Raji (cell line): ENCODE data around the gene CCBE1.

Experiments
- POLR2A ChIP-seq: IDR thresholded peaks from 2 replicates; pipeline ENCODE4 v1.6.1; 2011; ENCODE audit warnings: low read depth, low read length, control low read depth; ENCODE audit not compliant: insufficient read depth

Gene CCBE1

GRCh38 chr18:59562751-59563150, 134.5 kb downstream of the CCBE1 start:
- TF ChIP-seq POLR2A: no peak

GRCh38 chr18:59561612-59562011, 135.6 kb downstream of the CCBE1 start:
- TF ChIP-seq POLR2A: no peak

GRCh38 chr18:59560556-59560955, 136.7 kb downstream of the CCBE1 start:
- TF ChIP-seq POLR2A: no peak

GRCh38 chr18:59559528-59559927, 137.7 kb downstream of the CCBE1 start:
- TF ChIP-seq POLR2A: no peak

DNA sequence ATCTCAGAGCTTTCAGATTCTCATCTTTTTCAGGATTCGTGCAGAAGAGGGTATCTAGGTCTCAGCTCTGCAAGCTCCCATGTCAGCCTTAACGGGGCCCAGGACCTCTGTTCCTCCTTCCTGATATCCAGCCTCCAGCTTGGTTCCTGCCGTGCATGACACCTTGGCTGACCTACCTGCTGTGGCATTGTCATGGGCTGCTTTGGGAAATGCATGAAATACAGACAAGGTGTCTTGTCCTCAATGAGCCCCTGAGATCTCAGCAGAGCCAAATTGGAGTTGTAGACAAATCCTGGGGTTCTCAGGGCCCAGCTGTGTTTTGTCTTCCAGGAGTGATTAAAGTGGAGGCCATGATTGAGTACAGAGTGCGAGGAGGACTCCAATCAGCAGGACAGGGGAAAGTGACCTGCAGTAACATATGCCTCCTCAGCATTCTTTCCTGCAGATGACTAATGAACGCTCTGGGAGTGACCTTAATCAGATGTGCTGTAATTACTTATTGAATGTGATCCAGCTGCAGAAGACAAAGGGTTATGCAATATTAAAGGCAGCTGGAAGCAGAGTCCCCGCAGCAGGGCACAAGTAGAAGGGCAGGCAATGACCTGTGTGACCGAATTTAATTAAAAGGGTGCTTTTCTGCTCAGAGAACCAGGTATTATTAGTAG, 141.1 kb downstream of the CCBE1 start:
- TF ChIP-seq POLR2A: no peak

DNA sequence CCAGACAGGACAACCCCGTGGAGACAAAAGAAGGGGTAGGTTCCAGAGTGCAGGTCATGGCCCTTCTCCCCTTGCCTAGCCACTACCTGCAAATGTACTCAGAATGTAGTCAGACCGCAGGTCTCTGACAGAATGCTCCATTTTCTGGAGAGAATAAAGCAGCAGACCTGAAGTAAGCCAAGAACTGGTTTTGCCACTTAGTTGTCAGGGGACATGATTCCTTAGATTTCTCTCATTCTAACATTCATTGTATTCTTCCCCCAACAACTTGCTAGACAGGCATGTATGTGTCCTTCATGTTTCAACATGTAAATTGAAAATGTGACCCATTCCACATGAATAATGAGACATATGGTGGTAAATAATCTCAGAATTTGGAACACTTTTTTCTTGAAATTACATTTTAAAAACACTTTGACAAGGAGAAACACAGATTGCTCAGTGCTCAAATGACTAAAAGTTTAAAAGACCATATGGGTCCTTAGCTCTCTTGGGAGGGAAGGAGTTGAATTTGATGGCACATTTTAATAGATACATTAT, 142.4 kb downstream of the CCBE1 start:
- no peak for TF ChIP-seq POLR2A

DNA sequence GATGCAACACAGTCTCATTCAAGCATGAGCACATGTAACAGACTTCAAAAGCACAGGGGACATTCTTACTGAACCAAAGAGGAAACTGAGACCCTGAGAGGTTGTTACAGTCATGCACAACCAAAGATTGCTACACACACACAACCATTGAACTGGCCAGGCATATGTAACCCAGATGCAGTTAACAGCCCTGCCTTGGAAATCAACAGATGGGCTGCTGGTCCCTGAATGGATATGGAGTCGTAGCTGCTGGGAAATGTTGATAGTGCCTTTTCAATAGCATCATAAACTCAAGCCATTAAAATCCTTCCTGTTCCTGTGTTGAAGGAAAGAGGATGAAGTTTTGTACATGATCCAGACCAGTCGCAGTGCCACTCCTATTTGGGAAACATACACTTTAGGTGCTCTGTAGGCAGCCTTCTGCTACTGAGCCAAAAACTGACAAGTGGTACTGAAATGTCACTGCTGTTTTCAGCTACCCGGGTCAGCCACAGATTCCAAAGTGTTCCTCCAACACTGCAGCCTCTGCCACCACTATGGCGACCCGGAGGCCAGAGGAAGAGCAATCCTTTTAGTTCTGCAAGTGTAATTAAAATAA, 143.9 kb downstream of the CCBE1 start:
- no peak for TF ChIP-seq POLR2A

GRCh38 chr18:59551902-59552635, 145.2 kb downstream of the CCBE1 start:
- TF ChIP-seq POLR2A: no peak

DNA sequence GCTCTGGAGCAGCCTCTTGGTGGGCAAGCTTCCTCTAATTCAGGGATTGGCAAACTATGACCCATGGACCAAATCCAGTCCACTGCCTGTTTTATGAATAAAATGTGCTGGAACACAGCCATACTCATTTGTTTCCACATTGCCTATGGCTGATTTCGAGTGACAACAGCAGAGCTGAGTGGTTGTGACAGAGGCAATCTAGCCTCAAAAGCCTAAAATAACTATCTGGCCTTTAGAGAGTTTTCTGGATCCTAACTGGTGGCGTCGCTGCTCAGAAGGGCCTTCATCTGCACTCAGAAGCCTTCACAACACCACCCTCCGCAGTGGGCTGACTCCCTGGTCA, 147.1 kb downstream of the CCBE1 start:
- no peak for TF ChIP-seq POLR2A

DNA sequence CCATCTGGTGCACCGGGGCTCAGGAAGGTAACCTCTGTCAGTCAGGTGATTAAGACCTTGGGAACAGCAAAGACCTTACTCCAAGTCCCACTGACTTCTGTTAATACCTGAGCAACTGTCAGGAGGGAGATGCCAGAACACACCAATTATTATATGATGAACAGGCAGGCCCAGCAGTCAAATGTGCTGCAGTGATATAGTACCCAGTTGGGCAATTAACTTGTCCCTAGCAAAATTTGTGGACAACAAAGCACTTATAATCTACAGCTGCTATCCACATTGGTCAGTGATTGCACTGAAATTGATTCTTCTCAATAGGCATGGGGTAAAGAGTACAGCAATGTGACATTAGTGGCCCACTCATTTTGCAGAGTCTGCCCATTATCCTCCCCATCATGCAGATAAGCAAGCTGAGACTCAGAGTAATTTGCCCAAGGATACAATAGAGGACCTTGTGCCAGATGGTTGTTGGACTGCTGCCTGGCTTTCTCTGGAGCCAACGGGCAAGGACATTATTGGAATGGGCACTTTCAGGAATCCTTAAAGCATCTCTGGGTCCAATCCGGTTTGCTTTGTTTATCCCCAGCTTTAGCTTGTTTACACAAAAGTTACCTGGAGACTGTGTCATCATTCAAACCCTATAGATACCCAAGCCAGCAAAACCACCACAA, 147.6 kb downstream of the CCBE1 start:
- no peak for TF ChIP-seq POLR2A

- no peak for TF ChIP-seq POLR2A
Observed at GRCh38 chr18:59547581-59548182, 149.5 kb downstream of the CCBE1 start.

- no peak for TF ChIP-seq POLR2A
Observed at GRCh38 chr18:59546188-59546587, 151.0 kb downstream of the CCBE1 start.

DNA sequence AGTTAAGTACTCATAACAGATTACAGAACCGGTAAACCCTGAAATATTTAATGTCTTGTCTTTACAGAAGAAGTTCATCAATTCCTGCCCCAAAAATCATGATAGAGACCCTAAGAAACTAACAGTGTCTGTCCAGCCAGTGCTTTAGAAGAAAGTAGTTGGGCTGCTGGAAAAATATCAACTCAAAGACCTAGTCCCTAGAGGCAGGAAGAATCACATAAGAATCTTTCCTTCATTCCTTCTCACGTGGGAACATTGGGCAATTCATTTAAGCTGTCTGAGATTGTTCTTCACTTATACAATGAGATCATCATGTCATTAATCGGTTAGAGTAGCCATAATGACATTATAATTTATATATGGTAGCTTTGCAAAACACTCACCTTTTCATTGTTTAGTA, 156.4 kb downstream of the CCBE1 start:
- TF ChIP-seq POLR2A: no peak

GRCh38 chr18:59540346-59540745, 156.9 kb downstream of the CCBE1 start:
- no peak for TF ChIP-seq POLR2A

GRCh38 chr18:59539108-59539507, 158.1 kb downstream of the CCBE1 start:
- TF ChIP-seq POLR2A: no peak
